ENCODE data around the gene ADSL. TPM values are rescaled to one million over a fixed set of nuclear protein-coding genes. Genes with fewer than 3 reads are reported as not detected.

ADSL gene
- total RNA-seq, 1 experiment from 2014 or later: 112 TPM

DNA sequence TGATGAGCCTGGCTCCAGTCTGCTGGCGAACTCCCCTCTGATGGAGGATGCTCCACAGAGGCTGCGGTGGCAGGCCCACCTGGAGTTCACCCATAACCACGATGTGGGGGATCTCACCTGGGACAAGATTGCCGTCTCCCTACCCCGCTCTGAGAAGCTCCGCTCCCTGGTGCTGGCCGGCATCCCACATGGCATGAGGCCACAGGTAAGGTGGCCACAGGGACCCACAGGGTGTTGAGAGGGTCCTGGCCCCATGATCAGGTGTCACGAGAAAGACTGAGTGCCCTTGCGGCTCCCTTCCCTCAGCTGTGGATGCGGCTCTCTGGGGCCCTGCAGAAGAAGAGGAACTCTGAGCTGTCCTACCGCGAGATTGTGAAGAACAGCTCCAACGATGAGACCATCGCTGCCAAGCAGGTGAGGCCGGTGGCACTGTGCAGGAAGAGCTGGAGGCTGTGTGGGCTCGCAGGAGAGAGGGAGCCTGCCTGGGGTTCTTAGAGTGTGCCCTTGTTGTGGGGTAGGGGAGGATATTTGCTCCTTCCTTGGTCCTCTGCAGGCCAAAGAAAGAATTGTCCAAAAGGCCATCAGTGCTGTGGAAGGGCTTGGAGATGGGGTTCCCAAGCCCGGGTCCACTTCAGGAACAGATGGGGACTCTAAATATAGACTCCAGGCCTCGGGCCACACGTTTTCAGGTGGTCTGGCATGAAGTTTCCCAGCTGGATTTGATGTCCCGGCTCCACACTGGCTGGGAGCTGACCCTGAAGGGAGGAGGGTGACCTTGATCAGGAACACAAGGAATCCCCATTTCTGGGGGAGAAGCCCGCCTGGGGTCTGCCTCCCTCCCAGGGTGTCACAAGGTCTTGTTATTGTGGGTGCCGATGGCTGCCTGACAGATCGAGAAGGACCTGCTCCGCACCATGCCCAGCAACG lies 58.2 kb downstream of the ADSL start:
- DNase-seq (ENCODE audit: low spot score): no peak

DNA sequence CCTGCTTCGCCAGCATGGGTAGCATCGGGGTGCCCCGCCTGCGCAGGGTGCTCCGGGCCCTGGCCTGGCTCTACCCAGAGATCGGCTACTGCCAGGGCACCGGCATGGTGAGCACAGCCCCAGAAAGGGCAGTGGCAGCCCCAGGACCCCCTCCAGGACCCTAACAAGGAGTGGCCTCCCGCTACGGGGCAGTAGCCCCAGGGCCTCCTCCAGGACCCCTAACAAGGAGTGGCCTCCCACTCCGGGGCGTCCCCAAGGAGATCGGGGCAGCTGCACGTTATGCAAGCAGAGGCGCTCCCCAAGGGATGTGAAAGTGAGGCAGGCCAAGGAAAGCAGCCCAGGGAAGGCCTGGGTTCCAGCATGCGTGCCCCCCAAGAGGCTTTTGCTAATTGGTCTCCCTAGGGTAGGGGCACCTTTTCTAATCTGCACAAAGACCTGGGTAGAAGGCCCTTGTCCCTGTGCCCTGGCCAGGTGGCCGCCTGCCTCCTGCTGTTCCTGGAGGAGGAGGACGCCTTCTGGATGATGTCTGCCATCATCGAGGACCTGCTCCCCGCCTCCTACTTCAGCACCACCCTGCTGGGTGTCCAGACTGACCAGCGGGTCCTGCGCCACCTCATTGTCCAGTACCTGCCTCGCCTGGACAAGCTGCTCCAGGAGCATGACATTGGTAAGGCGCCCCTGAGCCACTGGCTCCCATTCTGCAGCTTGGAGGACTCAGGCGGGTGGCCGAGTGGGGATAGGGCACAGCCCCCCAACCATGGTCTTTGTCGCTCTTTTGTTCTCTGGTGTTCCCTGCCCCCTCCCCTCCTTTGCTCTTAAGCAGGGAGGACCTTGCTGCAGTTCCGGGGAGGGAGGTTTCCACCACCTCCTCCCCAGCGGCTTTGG lies 59.1 kb downstream of the ADSL start:
- no peak for DNase-seq (ENCODE audit: low spot score)

DNA sequence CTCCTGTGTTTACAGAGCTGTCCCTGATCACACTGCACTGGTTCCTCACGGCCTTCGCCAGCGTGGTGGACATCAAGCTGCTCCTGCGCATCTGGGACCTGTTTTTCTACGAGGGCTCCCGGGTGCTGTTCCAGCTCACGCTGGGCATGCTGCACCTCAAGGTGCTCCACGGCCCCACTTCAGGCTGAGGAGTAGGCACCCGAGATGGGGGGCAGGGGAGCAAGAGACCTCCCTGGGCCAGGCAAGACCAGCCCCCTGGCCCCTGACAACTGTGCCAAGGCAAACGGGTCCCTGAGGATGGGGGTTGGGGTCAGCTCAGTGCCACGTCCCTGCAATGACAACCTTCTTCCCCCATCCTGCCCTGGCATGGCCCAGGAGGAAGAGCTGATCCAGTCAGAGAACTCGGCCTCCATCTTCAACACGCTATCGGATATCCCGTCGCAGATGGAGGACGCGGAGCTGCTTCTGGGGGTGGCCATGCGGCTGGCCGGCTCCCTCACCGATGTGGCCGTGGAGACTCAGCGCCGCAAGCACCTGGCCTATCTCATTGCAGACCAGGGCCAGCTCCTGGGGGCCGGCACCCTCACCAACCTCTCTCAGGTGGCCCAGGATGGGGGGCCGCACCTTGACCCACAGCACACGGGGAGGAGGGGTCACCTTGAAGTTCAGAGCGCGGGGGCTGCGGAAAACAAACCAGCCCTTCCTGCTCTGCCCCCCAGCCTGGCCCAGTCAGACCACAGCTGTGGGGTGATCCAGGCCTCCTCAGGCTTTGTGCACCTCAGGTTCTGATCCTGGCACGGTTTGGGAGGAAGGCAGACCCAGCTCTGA lies 60.0 kb downstream of the ADSL start:
- no peak for DNase-seq (ENCODE audit: low spot score)

DNA sequence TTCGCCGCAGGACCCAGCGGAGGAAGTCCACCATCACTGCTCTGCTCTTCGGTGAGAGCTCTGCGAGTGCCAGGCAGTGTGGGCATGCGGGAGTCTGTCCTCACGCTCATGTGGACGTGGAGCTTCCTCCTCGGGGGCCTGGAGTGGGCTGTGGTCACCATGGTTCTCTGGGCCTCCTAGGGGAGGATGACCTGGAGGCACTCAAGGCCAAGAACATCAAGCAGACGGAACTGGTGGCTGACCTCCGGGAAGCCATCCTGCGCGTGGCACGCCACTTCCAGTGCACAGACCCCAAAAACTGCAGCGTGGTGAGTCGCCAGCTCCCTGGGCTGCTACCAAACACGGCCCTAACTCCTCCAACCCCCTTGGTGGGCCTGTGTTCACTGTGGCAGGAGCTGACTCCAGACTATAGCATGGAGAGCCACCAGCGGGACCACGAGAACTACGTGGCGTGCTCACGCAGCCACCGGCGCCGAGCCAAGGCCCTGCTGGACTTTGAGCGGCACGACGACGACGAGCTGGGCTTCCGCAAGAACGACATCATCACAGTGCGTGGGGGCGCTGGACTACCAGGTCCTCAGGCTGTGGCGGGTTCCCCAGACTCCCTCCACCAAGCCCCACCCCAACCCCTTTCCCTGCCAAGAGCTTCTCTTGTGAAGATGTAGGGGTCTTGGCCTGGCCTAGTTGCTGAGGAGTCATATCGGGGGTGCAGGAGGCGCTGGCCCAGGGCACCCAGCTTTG lies 60.9 kb downstream of the ADSL start:
- no peak for DNase-seq (ENCODE audit: low spot score)

DNA sequence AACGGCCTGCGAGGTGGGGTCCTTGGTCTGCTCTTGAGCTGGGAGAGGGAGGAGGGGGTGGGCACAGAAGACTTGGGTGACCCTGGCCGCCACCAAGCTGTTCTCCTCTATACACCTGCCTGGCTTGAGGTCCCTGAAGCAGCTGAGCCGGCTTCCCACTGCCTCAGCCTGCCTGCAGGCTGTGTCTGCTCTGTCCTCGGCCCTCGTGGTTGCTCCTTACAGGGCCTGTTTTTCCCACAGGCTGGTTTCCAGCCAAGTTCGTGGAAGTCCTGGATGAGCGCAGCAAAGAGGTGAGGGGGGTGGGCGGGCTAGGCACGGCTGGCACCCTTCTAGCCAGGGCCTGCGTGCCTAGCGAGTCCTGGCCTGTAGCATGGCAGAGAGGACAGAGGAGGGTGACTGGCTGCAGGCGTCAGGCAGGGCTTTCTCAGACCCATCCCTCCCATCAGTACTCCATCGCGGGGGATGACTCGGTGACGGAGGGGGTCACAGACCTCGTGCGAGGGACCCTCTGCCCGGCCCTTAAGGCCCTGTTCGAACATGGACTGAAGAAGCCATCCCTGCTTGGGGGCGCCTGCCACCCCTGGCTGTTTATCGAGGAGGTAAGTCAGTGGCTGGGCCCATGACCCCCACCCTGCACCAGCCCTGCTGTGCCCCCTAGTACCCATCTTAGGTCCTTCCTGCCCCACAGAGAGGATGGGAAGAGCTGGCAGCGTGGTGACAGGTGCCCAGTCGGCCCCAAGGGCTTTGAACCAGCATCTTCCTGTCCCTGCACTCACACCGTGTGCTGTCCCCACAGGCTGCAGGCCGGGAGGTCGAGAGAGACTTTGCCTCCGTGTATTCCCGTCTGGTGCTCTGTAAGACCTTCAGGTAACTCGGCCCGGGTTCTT lies 61.8 kb downstream of the ADSL start:
- no peak for DNase-seq (ENCODE audit: low spot score)

DNA sequence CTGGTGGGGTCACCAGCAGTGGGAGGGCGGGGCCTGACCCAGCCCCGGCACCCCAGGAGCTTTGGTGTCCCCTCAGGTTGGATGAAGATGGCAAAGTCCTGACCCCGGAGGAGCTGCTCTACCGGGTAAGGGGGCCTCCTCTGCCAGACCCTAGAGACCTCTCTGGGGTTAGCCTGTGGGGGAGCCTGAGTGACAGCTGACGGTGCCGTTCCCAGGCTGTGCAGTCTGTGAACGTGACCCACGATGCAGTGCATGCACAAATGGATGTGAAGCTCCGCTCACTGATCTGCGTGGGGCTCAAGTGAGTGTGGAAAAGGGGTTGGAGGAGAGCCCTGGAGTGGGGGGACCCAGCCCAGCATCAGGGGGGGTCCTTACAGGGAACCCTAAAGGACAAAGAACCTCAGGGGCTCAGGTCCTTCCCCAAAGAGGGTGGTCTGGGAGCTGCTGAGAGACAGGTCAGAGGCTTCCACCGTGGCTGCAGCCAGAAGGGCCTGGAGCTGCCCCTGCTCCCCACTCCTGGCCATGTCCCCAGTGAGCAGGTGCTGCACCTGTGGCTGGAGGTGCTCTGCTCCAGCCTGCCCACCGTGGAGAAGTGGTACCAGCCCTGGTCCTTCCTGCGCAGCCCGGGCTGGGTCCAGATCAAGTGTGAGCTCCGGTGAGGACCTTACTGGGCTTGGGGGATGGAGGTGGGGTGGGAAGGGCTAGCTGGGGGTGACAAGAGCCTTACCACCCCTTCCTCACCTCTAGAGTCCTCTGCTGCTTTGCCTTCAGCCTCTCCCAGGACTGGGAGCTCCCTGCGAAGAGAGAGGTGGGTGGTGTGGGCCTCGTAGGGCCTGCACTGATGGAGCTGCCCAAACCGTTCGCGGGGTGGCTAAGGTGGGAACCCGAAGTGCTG lies 62.7 kb downstream of the ADSL start:
- no peak for DNase-seq (ENCODE audit: low spot score)

DNA sequence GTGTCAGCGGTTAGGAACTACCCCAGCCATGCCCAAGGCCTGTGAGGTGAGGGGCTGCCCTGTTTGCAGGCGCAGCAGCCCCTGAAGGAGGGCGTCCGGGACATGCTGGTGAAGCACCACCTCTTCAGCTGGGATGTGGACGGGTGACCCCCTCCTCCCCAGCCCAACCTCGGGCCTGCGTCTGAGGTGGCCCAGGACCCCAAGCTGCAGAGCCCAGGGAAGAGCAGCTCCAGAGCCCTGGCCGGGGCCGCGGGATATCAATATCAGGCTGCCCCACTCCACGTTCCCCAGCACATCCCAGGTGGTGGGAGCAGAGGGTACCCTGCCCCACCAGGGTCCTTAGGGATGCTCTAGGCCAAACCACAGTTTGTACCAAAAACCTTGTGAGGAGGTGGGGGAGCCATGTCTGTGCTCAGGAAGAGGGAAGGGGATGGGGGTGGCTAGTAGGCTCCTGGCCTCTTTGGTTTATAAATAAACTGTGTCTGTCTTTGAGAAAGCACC lies 63.4 kb downstream of the ADSL start:
- DNase-seq (ENCODE audit: low spot score): no peak

DNA sequence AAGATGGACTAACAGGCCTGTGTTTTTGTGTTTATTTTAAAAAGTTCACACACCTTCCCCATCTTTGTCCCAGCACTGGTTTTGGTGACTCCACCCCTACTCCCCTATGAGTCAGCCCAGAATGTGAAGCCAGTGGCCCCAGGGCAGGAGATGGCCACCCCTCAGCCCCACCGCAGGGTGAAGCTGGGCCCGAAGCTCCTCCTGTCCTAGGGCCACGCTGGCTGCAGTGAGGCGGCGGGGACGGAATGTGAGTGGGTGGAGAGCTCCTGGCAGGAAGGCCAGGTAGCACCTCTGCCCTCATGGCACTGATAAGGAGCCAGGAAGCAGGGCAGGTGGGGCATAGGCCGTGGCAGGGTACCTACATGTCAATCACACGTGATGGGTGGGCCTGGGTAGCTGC lies 64.0 kb downstream of the ADSL start:
- no peak for DNase-seq (ENCODE audit: low spot score)

DNA sequence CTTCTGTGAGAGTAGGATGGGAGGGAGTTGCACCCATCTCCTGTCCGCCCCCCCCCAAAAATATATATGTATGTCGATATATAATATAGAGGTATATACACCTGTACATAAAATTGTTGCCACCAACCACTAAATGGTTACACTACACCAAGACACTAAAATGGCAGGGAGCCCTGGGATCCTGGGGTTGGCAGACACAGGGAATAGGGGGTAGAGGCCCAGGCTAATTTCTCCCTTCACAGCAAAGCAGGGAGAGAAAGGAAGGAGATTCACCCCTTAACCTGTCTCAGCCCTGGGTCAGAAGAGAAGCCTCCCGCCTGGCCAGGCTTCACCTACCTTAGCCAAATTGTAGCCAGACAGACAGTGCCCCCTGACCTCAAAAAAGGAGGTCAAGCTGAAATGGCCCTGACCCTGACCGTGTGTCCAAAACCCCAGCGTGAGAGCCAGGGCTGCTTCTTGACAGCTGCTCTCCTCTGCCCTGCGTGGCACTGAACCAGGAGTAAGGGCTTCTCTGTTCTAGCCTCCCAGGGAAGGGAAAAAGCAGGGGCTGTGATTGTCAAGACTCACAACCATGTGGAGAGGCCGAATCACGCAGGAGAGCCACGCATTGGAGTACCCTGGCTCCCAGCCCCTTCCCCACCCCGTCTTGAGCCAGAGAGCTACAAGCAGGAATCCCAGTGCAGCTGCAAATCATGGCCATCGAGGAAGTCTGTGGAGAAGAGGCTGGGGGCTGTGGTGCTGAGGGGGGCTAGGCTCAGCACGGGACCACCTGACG lies 64.6 kb downstream of the ADSL start:
- DNase-seq (ENCODE audit: low spot score): no peak

DNA sequence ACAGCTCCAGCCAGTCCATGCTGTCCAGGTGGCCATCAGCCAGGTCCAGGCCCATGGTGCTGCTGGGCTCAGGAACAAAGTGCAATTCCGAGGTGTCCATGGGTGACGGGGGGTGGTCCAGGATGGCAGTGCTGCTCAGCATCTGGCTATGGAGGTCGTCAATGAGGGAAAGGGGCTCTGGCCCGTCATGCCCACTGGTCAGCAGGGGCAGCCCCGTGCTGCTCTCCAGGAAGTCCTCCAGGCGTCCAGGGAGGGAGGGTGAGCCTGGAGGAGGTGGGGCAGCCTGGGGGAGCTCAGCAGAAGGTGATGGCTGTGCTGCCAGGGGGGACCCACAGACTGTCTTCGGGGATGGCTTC lies 65.2 kb downstream of the ADSL start:
- DNase-seq (ENCODE audit: low spot score): no peak

DNA sequence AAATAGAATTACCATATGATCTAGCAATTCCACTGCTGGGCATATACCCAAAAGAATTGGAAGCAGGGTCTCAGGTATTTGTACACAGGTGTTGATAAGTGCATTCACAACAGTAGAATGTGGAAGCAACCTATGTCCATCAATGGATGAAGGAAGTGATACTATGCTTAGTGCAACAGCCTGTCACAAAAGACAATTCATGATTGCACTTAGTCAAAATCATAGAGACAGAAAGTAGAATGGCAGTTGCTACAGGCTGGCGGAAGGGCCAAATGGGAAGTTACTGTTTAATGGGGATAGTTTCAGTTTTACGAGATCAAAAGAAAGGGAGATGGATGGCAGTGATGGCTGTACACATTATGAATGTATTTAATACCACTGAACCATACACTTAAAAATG lies 66.1 kb downstream of the ADSL start:
- DNase-seq (ENCODE audit: low spot score): no peak

DNA sequence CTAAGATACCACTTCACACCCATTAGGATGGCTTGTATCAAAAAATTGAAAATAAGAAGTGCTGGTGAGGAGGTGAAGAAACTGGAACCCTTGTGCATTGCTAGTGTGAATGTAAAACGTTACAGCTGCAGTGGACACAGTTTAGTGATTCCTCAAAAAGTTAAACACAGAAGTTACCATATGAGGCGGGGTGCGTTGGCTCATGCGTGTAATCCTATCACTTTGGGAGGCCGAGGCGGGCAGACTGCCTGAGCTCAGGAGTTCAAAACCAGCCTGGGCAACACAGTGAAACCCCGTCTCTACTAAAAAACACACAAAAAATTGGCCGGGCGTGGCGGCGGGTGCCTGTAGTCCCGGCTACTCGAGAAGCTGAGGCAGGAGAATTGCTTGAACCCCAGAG lies 67.6 kb downstream of the ADSL start:
- DNase-seq (ENCODE audit: low spot score): no peak

DNA sequence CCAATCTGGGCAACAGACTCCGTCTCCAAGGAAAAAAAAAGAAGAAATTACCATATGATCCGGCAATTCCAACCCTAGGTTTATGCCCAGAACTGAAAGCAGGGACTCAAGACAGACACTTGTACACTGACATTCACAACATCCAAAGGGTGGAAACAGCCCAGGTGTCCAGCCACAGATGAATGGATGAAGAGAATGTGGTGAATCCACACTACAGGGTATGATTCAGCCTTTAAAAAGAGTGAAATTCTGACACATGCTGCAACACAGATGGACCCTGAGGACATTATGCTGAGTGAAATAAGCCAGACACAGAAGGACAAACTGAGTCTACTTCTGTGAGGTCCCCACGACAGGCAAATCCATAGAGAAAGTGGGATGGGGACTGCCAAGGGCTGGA lies 68.0 kb downstream of the ADSL start:
- no peak for DNase-seq (ENCODE audit: low spot score)

DNA sequence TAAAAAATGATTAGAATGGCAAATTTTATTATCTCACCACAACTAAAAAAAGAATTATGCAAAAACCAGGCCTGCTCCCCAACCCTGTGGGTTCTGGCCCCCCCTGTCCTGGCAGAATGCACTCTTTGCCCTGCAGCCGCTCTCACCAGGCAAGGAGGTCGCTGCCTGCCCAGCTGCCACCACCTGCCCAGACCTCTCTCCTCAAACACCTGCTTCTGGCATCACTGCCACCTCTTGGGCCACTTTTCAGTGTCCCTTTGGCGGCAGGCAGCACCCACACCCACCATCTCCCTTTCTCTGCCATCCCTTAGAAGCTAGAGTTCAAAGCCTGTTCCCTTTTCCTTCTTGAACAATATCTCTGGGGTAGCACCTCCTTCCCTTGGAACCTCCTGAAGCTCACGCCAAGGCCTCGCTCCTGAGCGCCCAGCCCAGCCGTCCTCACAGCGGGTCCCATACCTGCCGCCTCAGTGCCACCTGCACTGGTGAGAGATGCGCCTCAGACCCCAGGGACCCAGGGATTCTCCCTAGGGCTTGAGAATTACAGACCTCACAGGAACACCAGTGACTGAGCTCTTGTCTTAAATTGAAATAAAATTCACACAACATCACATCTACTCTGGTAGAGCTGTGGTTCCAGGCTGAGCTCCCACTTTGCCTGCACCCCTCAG lies 68.7 kb downstream of the ADSL start:
- no peak for DNase-seq (ENCODE audit: low spot score)

DNA sequence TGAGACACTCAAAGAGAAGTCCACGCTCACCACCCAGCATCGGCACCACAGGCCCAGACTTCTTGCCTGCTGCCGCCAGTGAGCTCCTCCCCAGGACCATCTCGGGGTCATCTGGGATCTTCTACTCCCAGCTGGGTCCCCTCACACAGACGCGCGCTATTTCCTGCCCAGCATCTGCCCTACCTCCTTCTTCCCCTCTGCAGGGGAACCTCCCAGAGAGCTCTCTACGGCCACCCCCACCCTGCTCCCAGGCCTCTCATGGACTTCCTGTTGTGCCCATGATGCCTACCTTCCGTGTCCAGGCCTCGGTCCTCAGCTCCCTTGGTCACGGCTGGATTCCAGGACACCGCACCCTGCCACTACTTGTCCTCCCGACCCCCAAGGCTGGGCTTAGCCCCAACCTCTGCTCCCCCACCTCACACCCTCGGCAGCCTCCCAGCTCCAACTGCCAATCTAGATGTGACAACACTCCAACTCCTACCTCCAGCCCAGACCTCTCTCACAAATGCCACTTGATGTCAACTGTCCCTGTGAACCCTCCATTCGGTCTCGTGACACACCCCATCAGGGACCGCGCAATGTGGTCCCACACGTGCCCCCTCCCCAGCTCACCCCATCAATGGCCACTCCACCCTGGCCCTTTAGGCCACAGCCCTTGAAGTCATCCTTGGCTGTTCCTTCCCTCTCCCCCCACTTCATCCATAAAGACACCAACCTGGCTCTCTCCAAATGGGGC lies 69.4 kb downstream of the ADSL start:
- no peak for DNase-seq (ENCODE audit: low spot score)

DNA sequence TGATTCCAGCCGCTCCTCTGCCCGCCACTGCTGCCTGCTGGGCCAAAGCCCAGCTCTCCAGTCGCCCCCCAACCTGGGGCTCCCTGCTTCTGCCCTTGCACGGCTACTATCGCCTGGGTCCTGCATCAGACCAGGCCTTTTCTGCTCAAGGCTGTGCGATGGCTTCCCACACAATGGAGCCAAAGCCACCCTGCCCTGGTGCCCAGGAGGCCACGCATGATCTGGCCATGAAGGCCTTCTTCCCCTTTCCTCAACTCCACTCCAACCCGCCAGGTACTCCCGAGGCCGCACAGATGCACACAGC lies 69.9 kb downstream of the ADSL start:
- no peak for DNase-seq (ENCODE audit: low spot score)

DNA sequence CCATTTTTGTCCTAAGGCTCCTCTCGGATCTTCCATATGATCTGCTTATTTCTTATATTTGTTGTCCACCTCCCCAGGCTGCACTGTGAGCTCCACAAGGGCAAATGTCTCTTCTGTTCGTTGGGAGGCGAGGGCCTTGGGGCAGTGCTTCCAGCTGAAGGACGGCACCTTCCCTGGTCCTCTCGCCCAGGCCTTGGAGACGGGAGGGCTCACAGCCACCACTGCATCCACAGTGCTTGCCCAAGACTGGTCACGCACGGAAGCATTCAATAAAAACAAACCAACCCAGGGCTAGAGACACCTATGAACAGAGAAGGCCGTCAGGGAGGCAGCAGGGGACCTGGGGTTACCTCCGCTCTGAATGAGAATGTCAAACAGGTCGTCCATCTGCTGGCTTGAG lies 70.3 kb downstream of the ADSL start:
- no peak for DNase-seq (ENCODE audit: low spot score)

Data from A172 (cell line).